Medulla oblongata (tissue), 1 donor: ENCODE data around the gene ARHGAP26.
A peak's percentile ranks its signal among the peaks of the same experiment; 100 is the strongest.

ENCODE experiments used
- DNase-seq: peaks from one replicate; pipeline ENCODE4 v3.0.0-alpha.2; 2015; ENCODE audit errors: extremely low spot score

Gene ARHGAP26

GRCh38 chr5:142813220-142813619 is 43.0 kb downstream of the ARHGAP26 start:
- DNase-seq, result no peak

- no peak for DNase-seq
Observed at GRCh38 chr5:142814122-142814521, 43.9 kb downstream of the ARHGAP26 start.

- DNase-seq, result no peak
Observed at GRCh38 chr5:142815469-142815868, 45.3 kb downstream of the ARHGAP26 start.

GRCh38 chr5:142816531-142817430 is 46.6 kb downstream of the ARHGAP26 start:
- peak; percentile 51 for DNase-seq

- DNase-seq, result peak; percentile 54
Observed at GRCh38 chr5:142817949-142818431, 47.8 kb downstream of the ARHGAP26 start.

- no peak for DNase-seq
Observed at GRCh38 chr5:142819292-142819691, 49.1 kb downstream of the ARHGAP26 start.

- no peak for DNase-seq
Observed at GRCh38 chr5:142819825-142820224, 49.6 kb downstream of the ARHGAP26 start.

GRCh38 chr5:142820447-142820846 is 50.3 kb downstream of the ARHGAP26 start:
- DNase-seq, result no peak

- no peak for DNase-seq
Observed at GRCh38 chr5:142821034-142821732, 51.0 kb downstream of the ARHGAP26 start.

- no peak for DNase-seq
Observed at GRCh38 chr5:142821733-142822487, 51.7 kb downstream of the ARHGAP26 start.

GRCh38 chr5:142823126-142823525 is 52.9 kb downstream of the ARHGAP26 start:
- DNase-seq, result no peak

- DNase-seq, result no peak
Observed at GRCh38 chr5:142823806-142824205, 53.6 kb downstream of the ARHGAP26 start.

GRCh38 chr5:142824391-142824790 is 54.2 kb downstream of the ARHGAP26 start:
- no peak for DNase-seq

- DNase-seq, result no peak
Observed at GRCh38 chr5:142825378-142826089, 55.4 kb downstream of the ARHGAP26 start.

GRCh38 chr5:142826093-142826492 is 55.9 kb downstream of the ARHGAP26 start:
- no peak for DNase-seq

GRCh38 chr5:142826741-142827492 is 56.7 kb downstream of the ARHGAP26 start:
- DNase-seq, result no peak

GRCh38 chr5:142827934-142828576 is 57.9 kb downstream of the ARHGAP26 start:
- no peak for DNase-seq

GRCh38 chr5:142828797-142829535 is 58.8 kb downstream of the ARHGAP26 start:
- DNase-seq, result no peak

- DNase-seq, result no peak
Observed at GRCh38 chr5:142829801-142830220, 59.6 kb downstream of the ARHGAP26 start.
